Tibial nerve (tissue), 4 donors: ENCODE results near the gene SNX8. TPM values are rescaled to one million over a fixed set of nuclear protein-coding genes. Genes with fewer than 3 reads are reported as not detected.
A peak's percentile ranks its signal among the peaks of the same experiment; 100 is the strongest.

Source experiments
- DNase-seq, 2 donors: peaks; one replicate each; pipeline ENCODE4 v3.0.0-alpha.2; 2019; ENCODE audit warnings: low spot score in 2 of 2
- H3K27ac ChIP-seq, 4 donors: fragments of 200-600 bp; sonication (generic) in 3 of 4; one replicate each; pipeline ENCODE4 v1.5.1; 2017 to 2019; ENCODE audit warnings: mild to moderate bottlenecking in 1 of 4
- H3K27me3 ChIP-seq, 2 donors: fragments of 200-600 bp; sonication (generic) in 1 of 2; one replicate each; pipeline versions ENCODE4 v1.5.1 to v1.6.0; 2017 to 2019
- H3K36me3 ChIP-seq, 3 donors: fragments of 200-600 bp; sonication (generic); one replicate each; pipeline ENCODE4 v1.5.1; 2018 to 2019
- H3K4me1 ChIP-seq, 4 donors: fragments of 200-600 bp; sonication (generic) in 3 of 4; one replicate each; pipeline ENCODE4 v1.5.1; 2017 to 2019
- H3K4me3 ChIP-seq, 4 donors: fragments of 200-600 bp; sonication (generic) in 3 of 4; one replicate each; pipeline ENCODE4 v1.5.1; 2017 to 2019; ENCODE audit warnings: mild to moderate bottlenecking in 1 of 4, moderate library complexity in 1 of 4
- H3K9me3 ChIP-seq, 4 donors: fragments of 200-600 bp; sonication (generic) in 3 of 4; one replicate each; pipeline ENCODE4 v1.5.1; 2017 to 2019
- EP300 ChIP-seq, 2 donors: sonication (generic); formaldehyde crosslinking; IDR thresholded peaks; one replicate each; pipeline ENCODE4 v1.6.1; 2017; ENCODE audit warnings: antibody characterized with exemption in 2 of 2, mild to moderate bottlenecking in 1 of 2
- POLR2A ChIP-seq, 2 donors: fragments of 450-650 bp; IDR thresholded peaks; one replicate each; pipeline ENCODE4 v1.6.1; 2017; ENCODE audit warnings: antibody characterized with exemption in 2 of 2, mild to moderate bottlenecking in 2 of 2, moderate library complexity in 2 of 2
- WGBS, 2 donors: methylation state at CpG; one replicate each; pipeline ENCODE4 v1.1.5; 2018; 5-methylcytosine and 5-hydroxymethylcytosine counted together
- total RNA-seq, 4 donors: library from RNA; depleted of rRNA; stranded (reverse); fragments of >200 nt; gene quantifications; one replicate each; pipeline ENCODE4 v1.1.0, GENCODE V29; 2016
- TF ChIP-seq, protein P1 (sequence below), 5 experiments: fragments of 200-600 bp in 3 of 5; fragments of 450-650 bp in 2 of 5; sonication (generic) in 3 of 5; IDR thresholded peaks; one replicate each; pipeline ENCODE4 v1.5.1; 2016 to 2019; ENCODE audit warnings: antibody characterized with exemption in 5 of 5, mild to moderate bottlenecking in 3 of 5, moderate library complexity in 2 of 5

SNX8 gene
- total RNA-seq, 4 donors from 2014 or later, result 8.6 to 39.6 (median 18.9) TPM

DNA sequence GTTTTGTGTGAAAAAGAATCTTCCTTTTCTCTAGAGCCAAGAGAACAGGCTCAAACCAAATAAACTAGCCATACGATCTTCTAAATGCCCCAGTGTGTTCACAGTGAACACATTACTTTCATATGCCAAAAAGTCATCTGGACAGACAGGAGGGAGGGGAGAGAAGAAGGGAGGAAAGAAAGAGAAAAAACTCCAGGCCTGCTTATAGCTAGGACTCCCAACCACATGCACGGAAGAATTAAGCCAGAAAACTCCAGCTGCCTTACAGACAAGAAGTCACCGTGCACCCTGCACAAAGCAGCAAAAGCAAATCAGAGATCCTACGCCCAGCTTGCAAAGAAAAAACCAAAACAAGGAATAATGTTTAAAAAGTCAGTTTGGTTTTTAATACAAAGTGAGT, 34.3 kb downstream of the SNX8 start:
- peaks cover 0 to 28% (median 8%) of the 10 kb centered on the region in 3 donors for H3K36me3 ChIP-seq
- no peak overlapping the region for H3K4me3 ChIP-seq
- DNase-seq, result no peak
- WGBS, 2 donors, result 31 to 36% methylated on average over 4 of the region's 4 CpGs
- H3K4me1 ChIP-seq, result peaks cover 0 to 25% (median 0%) of the 10 kb centered on the region in 4 donors
- H3K9me3 ChIP-seq, result no peaks in the 10 kb centered on the region
- H3K27ac ChIP-seq, result peak overlapping the region in 1 of 4 donors; percentile 14
- no peaks in the 10 kb centered on the region for H3K27me3 ChIP-seq
- TF ChIP-seq, protein P1, sequence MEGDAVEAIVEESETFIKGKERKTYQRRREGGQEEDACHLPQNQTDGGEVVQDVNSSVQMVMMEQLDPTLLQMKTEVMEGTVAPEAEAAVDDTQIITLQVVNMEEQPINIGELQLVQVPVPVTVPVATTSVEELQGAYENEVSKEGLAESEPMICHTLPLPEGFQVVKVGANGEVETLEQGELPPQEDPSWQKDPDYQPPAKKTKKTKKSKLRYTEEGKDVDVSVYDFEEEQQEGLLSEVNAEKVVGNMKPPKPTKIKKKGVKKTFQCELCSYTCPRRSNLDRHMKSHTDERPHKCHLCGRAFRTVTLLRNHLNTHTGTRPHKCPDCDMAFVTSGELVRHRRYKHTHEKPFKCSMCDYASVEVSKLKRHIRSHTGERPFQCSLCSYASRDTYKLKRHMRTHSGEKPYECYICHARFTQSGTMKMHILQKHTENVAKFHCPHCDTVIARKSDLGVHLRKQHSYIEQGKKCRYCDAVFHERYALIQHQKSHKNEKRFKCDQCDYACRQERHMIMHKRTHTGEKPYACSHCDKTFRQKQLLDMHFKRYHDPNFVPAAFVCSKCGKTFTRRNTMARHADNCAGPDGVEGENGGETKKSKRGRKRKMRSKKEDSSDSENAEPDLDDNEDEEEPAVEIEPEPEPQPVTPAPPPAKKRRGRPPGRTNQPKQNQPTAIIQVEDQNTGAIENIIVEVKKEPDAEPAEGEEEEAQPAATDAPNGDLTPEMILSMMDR (IDR thresholded peaks at IDR 0.05), result no peak
- TF ChIP-seq EP300 (IDR thresholded peaks at IDR 0.05) (no peak), POLR2A (IDR thresholded peaks at IDR 0.05) (no peak)

DNA sequence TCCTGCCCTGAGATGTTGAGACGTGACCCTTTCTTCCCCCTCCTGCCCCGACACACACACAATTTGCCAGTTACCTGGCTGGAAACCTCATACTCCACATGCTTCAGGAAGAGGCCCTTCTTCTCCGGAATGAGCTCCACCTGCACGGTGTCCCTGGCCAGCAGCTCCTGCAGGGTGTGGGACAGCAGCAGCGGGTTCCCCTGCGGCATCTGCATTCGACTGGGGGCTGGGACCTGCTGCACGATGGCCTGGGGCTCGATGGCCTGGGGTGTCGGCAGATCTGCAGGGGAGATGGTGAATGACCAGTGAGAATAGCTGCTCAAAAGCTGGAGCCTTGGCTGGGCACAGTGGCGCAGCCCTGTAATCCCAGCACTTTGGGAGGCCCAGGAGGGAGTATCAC, 36.2 kb downstream of the SNX8 start:
- Histone ChIP-seq H3K36me3 (peaks cover 0 to 46% (median 18%) of the 10 kb centered on the region in 3 donors), H3K27me3 (no peaks in the 10 kb centered on the region), H3K27ac (no peak overlapping the region), H3K4me1 (peaks cover 0 to 25% (median 0%) of the 10 kb centered on the region in 4 donors), H3K4me3 (no peak overlapping the region), H3K9me3 (no peaks in the 10 kb centered on the region)
- no peak for TF ChIP-seq POLR2A (IDR thresholded peaks at IDR 0.05)
- TF ChIP-seq EP300 (IDR thresholded peaks at IDR 0.05), result no peak
- TF ChIP-seq, protein P1 (IDR thresholded peaks at IDR 0.05), result no peak
- no peak for DNase-seq
- WGBS, 2 donors, result 92 to 96% methylated on average over 9 to 11 of the region's 11 CpGs

DNA sequence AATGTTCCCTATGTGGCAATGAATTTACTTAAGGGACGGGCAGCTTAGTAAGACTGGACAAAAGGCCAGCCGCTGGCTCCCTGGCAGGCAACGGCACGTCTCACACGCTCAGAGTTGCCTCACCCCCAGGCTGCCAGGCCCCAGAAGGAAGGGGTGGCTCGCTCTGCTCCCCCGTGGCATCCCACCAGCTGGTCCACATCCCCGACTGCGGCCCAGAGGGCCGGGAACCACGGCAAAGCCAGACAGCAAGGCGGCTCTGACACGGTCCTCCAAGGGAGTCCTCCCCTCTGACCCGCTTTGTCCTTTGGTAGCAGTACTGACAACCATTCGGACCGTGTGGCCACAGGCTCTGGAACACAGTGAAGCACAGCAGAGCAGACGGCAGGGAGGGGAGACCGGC, 38.1 kb downstream of the SNX8 start:
- H3K36me3 ChIP-seq, result peaks cover 0 to 58% (median 25%) of the 10 kb centered on the region in 3 donors
- peaks cover 0 to 13% (median 0%) of the 10 kb centered on the region in 4 donors for H3K4me1 ChIP-seq
- H3K27me3 ChIP-seq, result no peaks in the 10 kb centered on the region
- WGBS, 2 donors, result 81% methylated on average over 12 to 16 of the region's 18 CpGs
- H3K4me3 ChIP-seq, result no peak overlapping the region
- no peak overlapping the region for H3K27ac ChIP-seq
- TF ChIP-seq POLR2A (IDR thresholded peaks at IDR 0.05) (no peak), EP300 (IDR thresholded peaks at IDR 0.05) (no peak)
- TF ChIP-seq, protein P1 (IDR thresholded peaks at IDR 0.05), result no peak
- DNase-seq, result no peak
- H3K9me3 ChIP-seq, result no peaks in the 10 kb centered on the region

DNA sequence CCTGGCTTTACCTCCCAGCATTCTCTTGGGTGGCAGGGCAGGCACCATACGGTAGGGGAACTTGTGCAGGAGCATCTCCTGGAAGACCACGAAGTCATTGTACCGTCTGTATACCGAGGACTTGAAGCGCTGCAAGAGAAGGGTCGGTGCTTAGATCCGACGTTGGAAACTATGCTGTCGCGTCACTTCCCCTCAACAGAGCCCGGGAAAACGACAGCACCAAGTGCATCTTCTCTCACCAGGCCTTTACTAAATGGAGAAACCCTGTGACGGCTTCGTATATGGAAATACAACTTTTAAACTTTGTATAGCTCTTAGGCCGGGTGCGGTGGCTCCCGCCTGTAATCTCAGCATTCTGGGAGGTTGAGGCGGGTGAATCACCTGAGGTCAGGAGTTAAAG, 39.1 kb downstream of the SNX8 start:
- Histone ChIP-seq H3K4me3 (no peak overlapping the region), H3K4me1 (peaks cover 0 to 4% (median 0%) of the 10 kb centered on the region in 4 donors), H3K36me3 (peaks cover 0 to 66% (median 25%) of the 10 kb centered on the region in 3 donors), H3K9me3 (no peaks in the 10 kb centered on the region), H3K27ac (no peak overlapping the region), H3K27me3 (no peaks in the 10 kb centered on the region)
- 90 to 91% methylated on average over 18 of the region's 18 CpGs for WGBS, 2 donors
- DNase-seq, result no peak
- TF ChIP-seq EP300 (IDR thresholded peaks at IDR 0.05), result no peak
- TF ChIP-seq, protein P1 (IDR thresholded peaks at IDR 0.05), result no peak
- no peak for TF ChIP-seq POLR2A (IDR thresholded peaks at IDR 0.05)

DNA sequence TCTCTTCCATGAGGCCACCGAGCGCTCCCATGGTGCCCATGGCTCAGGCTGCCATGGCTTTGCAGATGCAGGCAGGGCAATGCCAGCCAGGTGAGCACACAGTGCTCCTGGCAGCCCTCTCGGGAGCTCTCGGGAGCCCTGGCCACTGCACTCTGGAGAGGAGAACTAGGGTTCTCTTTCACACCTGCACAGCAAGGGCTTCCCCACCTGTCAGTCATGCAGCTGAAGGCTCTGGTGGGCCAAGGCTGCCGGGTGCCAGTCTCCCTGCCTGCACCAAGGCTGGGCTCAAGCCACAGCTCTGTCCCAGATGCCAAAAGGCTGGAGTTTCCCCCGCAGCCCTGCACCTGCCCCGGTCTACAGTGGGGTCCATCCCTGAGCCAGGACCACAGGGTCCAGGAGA, 39.6 kb downstream of the SNX8 start:
- H3K9me3 ChIP-seq, result no peaks in the 10 kb centered on the region
- peaks cover 0 to 3% (median 0%) of the 10 kb centered on the region in 4 donors for H3K4me1 ChIP-seq
- no peak overlapping the region for H3K4me3 ChIP-seq
- H3K27ac ChIP-seq, result no peak overlapping the region
- H3K27me3 ChIP-seq, result no peaks in the 10 kb centered on the region
- TF ChIP-seq POLR2A (IDR thresholded peaks at IDR 0.05) (no peak), EP300 (IDR thresholded peaks at IDR 0.05) (no peak)
- TF ChIP-seq, protein P1 (IDR thresholded peaks at IDR 0.05), result no peak
- WGBS, 2 donors, result 83 to 95% methylated on average over 3 to 7 of the region's 7 CpGs
- DNase-seq, result no peak
- peaks cover 0 to 70% (median 25%) of the 10 kb centered on the region in 3 donors for H3K36me3 ChIP-seq
